Erythroblast (primary cell): ENCODE data around the gene OSBPL5.

Experiments used
- DNase-seq, 2 experiments: peaks; one replicate each; lab custom pipeline; 2025; lab: John Stamatoyannopoulos, UW
- GATA1 ChIP-seq: IDR thresholded peaks from 2 replicates; pipeline ENCODE4 v1.6.1; 2011; ENCODE audit warnings: low read depth, mild to moderate bottlenecking, control low read depth, low read length, moderate library complexity
- POLR2A ChIP-seq: IDR thresholded peaks from 2 replicates; pipeline ENCODE4 v1.6.1; 2011; ENCODE audit warnings: mild to moderate bottlenecking, low read length

The OSBPL5 gene

GRCh38 chr11:3201677-3202181, 36.6 kb upstream of the OSBPL5 start:
- DNase-seq = no peak
- no peak for TF ChIP-seq POLR2A
- TF ChIP-seq GATA1 = no peak

- DNase-seq = no peak
- TF ChIP-seq GATA1 = no peak
- no peak for TF ChIP-seq POLR2A
These were observed 36.0 kb upstream of the OSBPL5 start for GRCh38 chr11:3201112-3201581.

- TF ChIP-seq GATA1 = no peak
- no peak for TF ChIP-seq POLR2A
- no peak for DNase-seq
These were observed 35.4 kb upstream of the OSBPL5 start for GRCh38 chr11:3200388-3201111.

- no peak for DNase-seq
- TF ChIP-seq GATA1 = no peak
- TF ChIP-seq POLR2A = no peak
These were observed 34.6 kb upstream of the OSBPL5 start for GRCh38 chr11:3199537-3200295.

- DNase-seq = no peak
- TF ChIP-seq GATA1 = no peak
These were observed 33.7 kb upstream of the OSBPL5 start for GRCh38 chr11:3198815-3199214.

GRCh38 chr11:3197878-3198528, 32.9 kb upstream of the OSBPL5 start:
- TF ChIP-seq POLR2A (no peak), GATA1 (no peak)
- no peak for DNase-seq

- no peak for DNase-seq
These were observed 32.1 kb upstream of the OSBPL5 start for GRCh38 chr11:3197044-3197695.

GRCh38 chr11:3196161-3197043, 31.3 kb upstream of the OSBPL5 start:
- DNase-seq = no peak
- no peak for TF ChIP-seq POLR2A
- TF ChIP-seq GATA1 = no peak

More at GRCh38 chr11:3197044-3197695, 32.1 kb upstream of the OSBPL5 start:
- no peak for TF ChIP-seq POLR2A
- no peak for TF ChIP-seq GATA1

- DNase-seq = no peak
- TF ChIP-seq POLR2A (no peak), GATA1 (no peak)
These were observed 30.4 kb upstream of the OSBPL5 start for GRCh38 chr11:3195251-3196160.

GRCh38 chr11:3194016-3194816, 29.1 kb upstream of the OSBPL5 start:
- TF ChIP-seq GATA1 (no peak), POLR2A (no peak)
- DNase-seq = no peak
